H1 (cell line): Measurements from ENCODE around the gene INPP5F. TPM values are rescaled to one million over a fixed set of nuclear protein-coding genes. Genes with fewer than 3 reads are reported as not detected.

ENCODE experiments used
- CTCF ChIA-PET: fragments of 300-600 bp; sonication (Branson Sonifier 250); formaldehyde crosslinking; loops from one replicate; lab custom pipeline; 2021; ENCODE audit not compliant: partially characterized antibody; lab: Charles Lee
- POLR2A ChIA-PET: fragments of 300-600 bp; sonication (Branson Sonifier 250); formaldehyde crosslinking; loops from one replicate; lab custom pipeline; 2021; ENCODE audit warnings: inconsistent platforms; ENCODE audit not compliant: partially characterized antibody; lab: Charles Lee
- DNase-seq, 2 experiments: peaks; one replicate each; pipeline versions ENCODE4 v3.0.0 to v3.0.0-alpha.2; 2010 to 2022; ENCODE audit warnings: low spot score in 2 of 2, low read depth in 1 of 2, mixed read lengths in 1 of 2
- FAIRE-seq: peaks from 2 replicates; lab custom pipeline; 2011; peaks lifted over from hg19 to GRCh38; lab: Jason Lieb, UNC
- H2AFZ ChIP-seq: 2 replicates; pipeline ENCODE4 v1.8.1; 2012; ENCODE audit warnings: low read length, inconsistent platforms
- H2AK5ac ChIP-seq: 2 replicates; pipeline ENCODE4 v1.6.1; 2013; ENCODE audit warnings: low read depth, low read length
- H2BK120ac ChIP-seq: replicated peaks from 2 replicates; pipeline ENCODE3; 2013; ENCODE audit warnings: low read depth, low read length, inconsistent platforms
- H2BK12ac ChIP-seq: 2 replicates; pipeline ENCODE4 v1.6.1; 2013; ENCODE audit warnings: low read depth, low read length
- H2BK15ac ChIP-seq: 2 replicates; pipeline ENCODE4 v1.6.1; 2013; ENCODE audit warnings: low read length
- H2BK20ac ChIP-seq: 2 replicates; pipeline ENCODE4 v1.6.1; 2013; ENCODE audit warnings: low read length
- H2BK5ac ChIP-seq: 2 replicates; pipeline ENCODE4 v1.6.1; 2013; ENCODE audit warnings: low read depth, low read length
- H3K14ac ChIP-seq: 2 replicates; pipeline ENCODE4 v1.6.1; 2013; ENCODE audit warnings: inconsistent platforms; ENCODE audit not compliant: insufficient read length
- H3K18ac ChIP-seq: 2 replicates; pipeline ENCODE4 v1.6.1; 2013; ENCODE audit warnings: low read length; ENCODE audit errors: extremely low read depth
- H3K23ac ChIP-seq: 2 replicates; pipeline ENCODE4 v1.6.1; 2013; ENCODE audit warnings: inconsistent platforms; ENCODE audit not compliant: insufficient read length
- H3K23me2 ChIP-seq: 2 replicates; pipeline ENCODE4 v1.6.1; 2013; ENCODE audit warnings: low read depth, low read length
- H3K27ac ChIP-seq: 2 replicates; pipeline ENCODE4 v1.6.1; 2011; ENCODE audit warnings: low read depth, low read length, inconsistent platforms
- H3K27me3 ChIP-seq, 4 experiments: replicated peaks in 1 of 4; 1 replicate in 1 of 4; 2 replicates in 3 of 4; pipeline versions ENCODE4 v1.6.1 to v1.8.1; 2011 to 2013; ENCODE audit warnings: low read length in 3 of 4, mild to moderate bottlenecking in 3 of 4, inconsistent platforms in 2 of 4, mixed read lengths in 2 of 4, moderate library complexity in 1 of 4; ENCODE audit not compliant: control insufficient read depth in 3 of 4, insufficient read depth in 3 of 4; ENCODE audit errors: extremely low read depth in 1 of 4
- H3K36me3 ChIP-seq, 4 experiments: 2 replicates each; pipeline versions ENCODE4 v1.6.1 to v1.8.1; 2011 to 2013; ENCODE audit warnings: mild to moderate bottlenecking in 4 of 4, low read length in 3 of 4, moderate library complexity in 2 of 4, control low read depth in 1 of 4, inconsistent platforms in 1 of 4; ENCODE audit not compliant: insufficient read depth in 4 of 4, control insufficient read depth in 2 of 4
- H3K4ac ChIP-seq: replicated peaks from 2 replicates; pipeline ENCODE3; 2013; ENCODE audit warnings: low read length, low read depth, mixed read lengths, inconsistent platforms; ENCODE audit not compliant: insufficient read length
- H3K4me1 ChIP-seq, 4 experiments: replicated peaks in 1 of 4; 1 replicate in 1 of 4; 2 replicates in 3 of 4; pipeline versions ENCODE4 v1.6.1 to v1.8.1; 2011 to 2013; ENCODE audit warnings: low read length in 3 of 4, inconsistent platforms in 2 of 4, mixed read lengths in 1 of 4; ENCODE audit not compliant: insufficient read depth in 4 of 4, control insufficient read depth in 3 of 4
- H3K4me2 ChIP-seq, 2 experiments: 2 replicates each; pipeline versions ENCODE4 v1.6.1 to v1.8.1; 2011 to 2013; ENCODE audit warnings: low read depth in 2 of 2, low read length in 2 of 2, control low read depth in 1 of 2, inconsistent platforms in 1 of 2, mild to moderate bottlenecking in 1 of 2; ENCODE audit not compliant: insufficient read depth in 1 of 2
- H3K4me3 ChIP-seq, 4 experiments: fragments of 200-600, 300-600 bp in 1 of 4; sonication (generic), shearing (Covaris generic), sonication (Bioruptor Twin) in 1 of 4; 2 replicates each; pipeline versions ENCODE4 v1.5.1 to v1.8.1; 2011 to 2016; ENCODE audit warnings: low read length in 4 of 4, low read depth in 3 of 4, control low read depth in 2 of 4, inconsistent platforms in 2 of 4, mild to moderate bottlenecking in 2 of 4, mixed read lengths in 1 of 4, moderate library complexity in 1 of 4; ENCODE audit not compliant: insufficient read depth in 2 of 4; ENCODE audit errors: extremely low read depth in 1 of 4
- H3K56ac ChIP-seq: replicated peaks from 2 replicates; pipeline ENCODE3; 2013; ENCODE audit warnings: low read depth, mild to moderate bottlenecking, mixed read lengths, low read length, inconsistent platforms; ENCODE audit not compliant: insufficient read length
- H3K79me1 ChIP-seq: 2 replicates; pipeline ENCODE4 v1.6.1; 2013; ENCODE audit warnings: low read depth, low read length, control low read depth
- H3K79me2 ChIP-seq, 2 experiments: 2 replicates each; pipeline versions ENCODE4 v1.6.1 to v1.8.1; 2012 to 2013; ENCODE audit warnings: low read length in 2 of 2, mild to moderate bottlenecking in 2 of 2, inconsistent platforms in 1 of 2; ENCODE audit not compliant: insufficient read depth in 2 of 2, control insufficient read depth in 1 of 2
- H3K9ac ChIP-seq, 4 experiments: replicated peaks in 1 of 4; 1 replicate in 1 of 4; 2 replicates in 3 of 4; pipeline versions ENCODE4 v1.6.1 to v1.8.1; 2011 to 2013; ENCODE audit warnings: low read depth in 3 of 4, low read length in 3 of 4, control low read depth in 2 of 4, mild to moderate bottlenecking in 2 of 4, moderate library complexity in 2 of 4, inconsistent platforms in 1 of 4; ENCODE audit errors: extremely low read depth in 1 of 4
- H3K9me3 ChIP-seq, 2 experiments: 2 replicates each; pipeline versions ENCODE4 v1.6.1 to v1.8.1; 2012 to 2013; ENCODE audit warnings: mild to moderate bottlenecking in 2 of 2, moderate library complexity in 2 of 2, control low read depth in 1 of 2, inconsistent platforms in 1 of 2, low read depth in 1 of 2, low read length in 1 of 2, mixed read lengths in 1 of 2; ENCODE audit not compliant: insufficient read depth in 2 of 2
- H4K20me1 ChIP-seq, 2 experiments: replicated peaks in 1 of 2; 2 replicates each; pipeline versions ENCODE3 to v1.8.1; 2011 to 2013; ENCODE audit warnings: inconsistent platforms in 2 of 2, low read length in 2 of 2, mild to moderate bottlenecking in 1 of 2; ENCODE audit not compliant: insufficient read depth in 2 of 2, control insufficient read depth in 1 of 2
- H4K5ac ChIP-seq: 2 replicates; pipeline ENCODE4 v1.6.1; 2013; ENCODE audit warnings: low read length, low read depth, mixed read lengths, inconsistent platforms; ENCODE audit not compliant: insufficient read length
- H4K8ac ChIP-seq: 2 replicates; pipeline ENCODE4 v1.8.0; 2013; ENCODE audit warnings: mild to moderate bottlenecking, moderate library complexity, low read length, inconsistent platforms; ENCODE audit not compliant: insufficient read depth; ENCODE audit errors: extremely low read depth
- H4K91ac ChIP-seq: replicated peaks from 2 replicates; pipeline ENCODE3; 2013; ENCODE audit warnings: low read length, mixed read lengths, inconsistent platforms; ENCODE audit not compliant: insufficient read length
- ASH2L ChIP-seq: fragments of 200-600, 300-600 bp; sonication (generic); IDR thresholded peaks from one replicate; pipeline ENCODE4 v1.7.1; 2017; ENCODE audit warnings: low read length
- BRCA1 ChIP-seq: IDR thresholded peaks from 2 replicates; pipeline ENCODE4 v1.6.1; 2012; ENCODE audit warnings: low read depth, low read length, improper control_type of control experiment
- CEBPB ChIP-seq: IDR thresholded peaks from 2 replicates; pipeline ENCODE4 v1.6.1; 2012; ENCODE audit warnings: low read depth, low read length
- CREB1 ChIP-seq: IDR thresholded peaks from 2 replicates; pipeline ENCODE4 v1.6.1; 2012; ENCODE audit warnings: inconsistent platforms
- CTBP2 ChIP-seq: IDR thresholded peaks from 2 replicates; pipeline ENCODE4 v1.7.0; 2011; ENCODE audit warnings: borderline replicate concordance, mild to moderate bottlenecking, moderate library complexity, mixed read lengths, low read length; ENCODE audit not compliant: insufficient read depth, insufficient read length
- GTF2F1 ChIP-seq: IDR thresholded peaks from 2 replicates; pipeline ENCODE4 v1.6.1; 2012; ENCODE audit warnings: low read depth, low read length, improper control_type of control experiment, borderline replicate concordance
- JUND ChIP-seq: IDR thresholded peaks from 2 replicates; pipeline ENCODE4 v1.6.1; 2011; ENCODE audit warnings: mild to moderate bottlenecking, improper control_type of control experiment, low read length
- KDM4A ChIP-seq: IDR thresholded peaks from one replicate; pipeline ENCODE4 v1.7.1; 2012; ENCODE audit warnings: low read depth, mild to moderate bottlenecking, moderate library complexity, low read length, inconsistent platforms; ENCODE audit not compliant: severe bottlenecking
- MAFK ChIP-seq: IDR thresholded peaks from 2 replicates; pipeline ENCODE4 v1.6.1; 2012; ENCODE audit warnings: low read depth, mild to moderate bottlenecking, improper control_type of control experiment, low read length
- NANOG ChIP-seq: IDR thresholded peaks from 2 replicates; pipeline ENCODE4 v1.6.1; 2011; ENCODE audit warnings: low read length, low read depth, mild to moderate bottlenecking, inconsistent platforms; ENCODE audit not compliant: insufficient read depth, poor library complexity, severe bottlenecking
- SIRT6 ChIP-seq: IDR thresholded peaks from one replicate; pipeline ENCODE4 v1.7.1; 2012; ENCODE audit warnings: low read length, inconsistent platforms
- TAF1 ChIP-seq: IDR thresholded peaks from 2 replicates; pipeline ENCODE4 v1.6.1; 2011; ENCODE audit warnings: mild to moderate bottlenecking, low read depth, low read length
- TEAD4 ChIP-seq: IDR thresholded peaks from 2 replicates; pipeline ENCODE4 v1.6.1; 2012; ENCODE audit warnings: low read depth, low read length, inconsistent platforms, mixed read lengths
- WGBS, 2 experiments: shearing (Covaris generic) in 1 of 2; methylation state at CpG; one replicate each; pipeline versions ENCODE4 v1.1.6 to v1.1.7; 2013 to 2015; ENCODE audit warnings: low lambda C conversion rate in 2 of 2, mixed read lengths in 2 of 2, inconsistent platforms in 1 of 2, low coverage in 1 of 2, missing lambda C conversion rate in 1 of 2; ENCODE audit not compliant: insufficient replicate concordance in 2 of 2, insufficient coverage in 1 of 2, insufficient read length in 1 of 2; ENCODE audit errors: extremely low coverage in 1 of 2, missing lambda C conversion rate in 1 of 2; 5-methylcytosine and 5-hydroxymethylcytosine counted together
- polyA plus RNA-seq, 7 experiments: library from polyadenylated mRNA; depleted of rRNA in 3 of 7; stranded (reverse) in 5 of 7; unstranded in 2 of 7; fragments of >200 nt in 5 of 7; fragments of 200-250 nt in 2 of 7; gene quantifications; 1 replicate in 5 of 7; 2 replicates in 1 of 7; 4 replicates in 1 of 7; pipeline versions ENCODE4 v1.2.1 to v1.2.3, GENCODE V29; 2011 to 2013; ENCODE audit warnings: missing spikeins in 2 of 7, mixed read lengths in 2 of 7
- total RNA-seq: library from RNA; stranded (reverse); fragmentation: NEBNext Ultra II Directional; extraction: Animal tissue kit (Norgen Biotek cat#: 25700); gene quantifications from 2 replicates; pipeline ENCODE4 v1.2.1, GENCODE V29; 2021

Gene INPP5F
- total and polyA plus RNA-seq, 2 of the 8 experiments (the other 6 are each of a cell fraction or from before 2014, with no cell fraction given), result 50.1 to 101 TPM

- Histone ChIP-seq H3K56ac (no peak overlapping the region), H2AFZ (no peak overlapping the region), H2AK5ac (no peak overlapping the region), H3K79me2 (no peaks in the 10 kb centered on the region), H3K14ac (no peak overlapping the region), H4K5ac (no peak overlapping the region), H2BK12ac (no peak overlapping the region), H3K4me1 (no peaks in the 10 kb centered on the region), H4K91ac (no peak overlapping the region), H3K18ac (no peak overlapping the region), H2BK120ac (no peak overlapping the region), H3K9ac (no peak overlapping the region), H3K9me3 (no peaks in the 10 kb centered on the region), H4K8ac (no peak overlapping the region), H3K36me3 (no peaks in the 10 kb centered on the region), H3K23me2 (no peaks in the 10 kb centered on the region), H3K79me1 (no peaks in the 10 kb centered on the region; the same call in 1 of the 2 replicates), H3K4me2 (no peak overlapping the region), H3K27ac (no peak overlapping the region), H3K4me3 (no peak overlapping the region), H2BK15ac (no peak overlapping the region), H3K27me3 (no peaks in the 10 kb centered on the region), H4K20me1 (no peaks in the 10 kb centered on the region), H3K23ac (no peak overlapping the region), H3K4ac (no peak overlapping the region), H2BK20ac (no peak overlapping the region), H2BK5ac (no peak overlapping the region)
- CTCF ChIA-PET, result interaction anchor here (0.6 to 2.3 kb wide), 6 partner anchors 12 to 170 kb away, joined by 3 to 10 read pairs (median 4); no protein-coding TSS in a partner anchor
- FAIRE-seq (no peak), DNase-seq (no peak)
- WGBS, 2 experiments, result 90% methylated on average over 4 of the region's 4 CpGs; no CpG with 5 or more reads in 1 of the 2 experiments
- no peak for TF ChIP-seq CTBP2
- no peak for TF ChIP-seq SIRT6
- TF ChIP-seq NANOG, result no peak
- TF ChIP-seq TAF1, result no peak
- TF ChIP-seq BRCA1, result no peak
- no peak for TF ChIP-seq MAFK
- no peak for TF ChIP-seq KDM4A
- no peak for TF ChIP-seq CEBPB
- no peak for TF ChIP-seq JUND
- TF ChIP-seq GTF2F1, result no peak
- TF ChIP-seq ASH2L, result no peak
- TF ChIP-seq TEAD4, result no peak
- no peak for TF ChIP-seq CREB1
- POLR2A ChIA-PET, result no interaction called here
Observed at GRCh38 chr10:119772334-119772733, 46.5 kb downstream of the INPP5F start.
